IgD-negative memory B cell (primary cell): ENCODE results near the gene NOP14. TPM values are rescaled to one million over a fixed set of nuclear protein-coding genes. Genes with fewer than 3 reads are reported as not detected.
"Not testable (repeated sequence)": the region's sequence is repeated elsewhere in the genome, so short reads cannot be mapped to it uniquely, and the experiment has no call there.

Source experiments
- H3K27ac Mint-ChIP-seq, 3 donors: one replicate each; pipeline ENCODE4 v1.8.0; 2020 to 2022; ENCODE audit warnings: mild to moderate bottlenecking in 3 of 3, mixed read lengths in 3 of 3, moderate library complexity in 1 of 3
- H3K27me3 Mint-ChIP-seq: one replicate; pipeline ENCODE4 v1.8.0; 2021; ENCODE audit warnings: mixed read lengths
- H3K36me3 Mint-ChIP-seq: one replicate; pipeline ENCODE4 v1.8.0; 2020; ENCODE audit warnings: mild to moderate bottlenecking, mixed read lengths
- H3K4me1 Mint-ChIP-seq, 3 donors: one replicate each; pipeline ENCODE4 v1.8.0; 2020 to 2022; ENCODE audit warnings: mixed read lengths in 3 of 3, mild to moderate bottlenecking in 1 of 3
- H3K4me3 Mint-ChIP-seq, 4 donors: one replicate each; pipeline ENCODE4 v1.8.0; 2020 to 2022; ENCODE audit warnings: mild to moderate bottlenecking in 4 of 4, mixed read lengths in 4 of 4, moderate library complexity in 3 of 4
- H3K9me3 Mint-ChIP-seq, 3 donors: one replicate each; pipeline ENCODE4 v1.8.0; 2020 to 2021; ENCODE audit warnings: mixed read lengths in 3 of 3, mild to moderate bottlenecking in 1 of 3
- polyA plus RNA-seq: library from polyadenylated mRNA; unstranded; fragments of 300-500 nt; fragmentation: Illumina TruSeq; gene quantifications from one replicate; pipeline ENCODE4 v1.2.3, GENCODE V29; 2021

NOP14 gene
- polyA plus RNA-seq, 1 donor from 2014 or later = 18.9 TPM

GRCh38 chr4:2942037-2942531 lies 21.1 kb downstream of the NOP14 start:
- no peaks in the 10 kb centered on the region for H3K27me3 Mint-ChIP-seq
- peak overlapping the region in 1 of 4 donors; percentile 58 for H3K4me3 Mint-ChIP-seq
- H3K36me3 Mint-ChIP-seq = peaks cover 2% of the 10 kb centered on the region
- peak overlapping the region in 1 of 3 donors; percentile 16 for H3K27ac Mint-ChIP-seq
- peaks cover 5 to 8% (median 8%) of the 10 kb centered on the region in 3 donors for H3K4me1 Mint-ChIP-seq
- no peaks in the 10 kb centered on the region for H3K9me3 Mint-ChIP-seq

GRCh38 chr4:2941138-2942036 lies 21.8 kb downstream of the NOP14 start:
- no peak overlapping the region for H3K4me3 Mint-ChIP-seq
- peaks cover 2% of the 10 kb centered on the region for H3K36me3 Mint-ChIP-seq
- peaks cover 12 to 15% (median 15%) of the 10 kb centered on the region in 3 donors for H3K4me1 Mint-ChIP-seq
- no peaks in the 10 kb centered on the region for H3K27me3 Mint-ChIP-seq
- peak overlapping the region in 2 of 3 donors; percentile 39 to 46 for H3K27ac Mint-ChIP-seq
- H3K9me3 Mint-ChIP-seq = no peaks in the 10 kb centered on the region

GRCh38 chr4:2940267-2941137 lies 22.7 kb downstream of the NOP14 start:
- Mint-ChIP-seq H3K9me3 (no peaks in the 10 kb centered on the region), H3K27ac (peak overlapping the region in 1 of 3 donors; percentile 39), H3K36me3 (no peaks in the 10 kb centered on the region), H3K4me3 (no peak overlapping the region), H3K4me1 (peaks cover 21 to 24% (median 21%) of the 10 kb centered on the region in 3 donors), H3K27me3 (no peaks in the 10 kb centered on the region)

GRCh38 chr4:2939383-2940243 lies 23.6 kb downstream of the NOP14 start:
- peaks cover 22 to 26% (median 23%) of the 10 kb centered on the region in 3 donors for H3K4me1 Mint-ChIP-seq
- H3K36me3 Mint-ChIP-seq = no peaks in the 10 kb centered on the region
- H3K27ac Mint-ChIP-seq = peak overlapping the region in 2 of 3 donors; percentile 39 to 87
- no peaks in the 10 kb centered on the region for H3K9me3 Mint-ChIP-seq
- H3K4me3 Mint-ChIP-seq = peak overlapping the region in 2 of 4 donors; percentile 29 to 34
- no peaks in the 10 kb centered on the region for H3K27me3 Mint-ChIP-seq

- no peaks in the 10 kb centered on the region for H3K9me3 Mint-ChIP-seq
- peaks cover 22 to 26% (median 23%) of the 10 kb centered on the region in 3 donors for H3K4me1 Mint-ChIP-seq
- peak overlapping the region in 1 of 3 donors; percentile 87 for H3K27ac Mint-ChIP-seq
- no peaks in the 10 kb centered on the region for H3K27me3 Mint-ChIP-seq
- H3K4me3 Mint-ChIP-seq = peak overlapping the region in 3 of 4 donors; percentile 29 to 60 (median 34)
- no peaks in the 10 kb centered on the region for H3K36me3 Mint-ChIP-seq
Observed at GRCh38 chr4:2938906-2939305, 24.3 kb downstream of the NOP14 start.

GRCh38 chr4:2938411-2938810 lies 24.8 kb downstream of the NOP14 start:
- H3K27me3 Mint-ChIP-seq, H3K36me3 Mint-ChIP-seq, H3K9me3 Mint-ChIP-seq: not testable (repeated sequence)
- Mint-ChIP-seq H3K4me3 (peak overlapping the region in 2 of 4 donors; percentile 29 to 46), H3K4me1 (peaks cover 22 to 26% (median 24%) of the 10 kb centered on the region in 3 donors), H3K27ac (peak overlapping the region in 2 of 3 donors; percentile 35 to 94)

GRCh38 chr4:2937986-2938385 lies 25.2 kb downstream of the NOP14 start:
- Mint-ChIP-seq H3K4me3 (peak overlapping the region in 3 of 4 donors; percentile 20 to 60 (median 46)), H3K9me3 (no peaks in the 10 kb centered on the region), H3K27ac (peak overlapping the region in 2 of 3 donors; percentile 35 to 94), H3K27me3 (no peaks in the 10 kb centered on the region), H3K36me3 (peaks cover 2% of the 10 kb centered on the region), H3K4me1 (peaks cover 25 to 30% (median 28%) of the 10 kb centered on the region in 3 donors)

GRCh38 chr4:2937146-2937857 lies 25.9 kb downstream of the NOP14 start:
- H3K27ac Mint-ChIP-seq = peak overlapping the region; percentile 83 to 94 (median 94)
- peak overlapping the region; percentile 67 to 97 (median 88) for H3K4me3 Mint-ChIP-seq
- no peaks in the 10 kb centered on the region for H3K27me3 Mint-ChIP-seq
- H3K4me1 Mint-ChIP-seq = peaks cover 29 to 32% (median 31%) of the 10 kb centered on the region in 3 donors
- H3K36me3 Mint-ChIP-seq = peaks cover 2% of the 10 kb centered on the region
- no peaks in the 10 kb centered on the region for H3K9me3 Mint-ChIP-seq

GRCh38 chr4:2936773-2937145 lies 26.4 kb downstream of the NOP14 start:
- Mint-ChIP-seq H3K36me3 (peaks cover 2% of the 10 kb centered on the region), H3K4me3 (peak overlapping the region; percentile 67 to 97 (median 88)), H3K9me3 (no peaks in the 10 kb centered on the region), H3K4me1 (peaks cover 35 to 37% (median 36%) of the 10 kb centered on the region in 3 donors), H3K27ac (peak overlapping the region; percentile 83 to 94 (median 94)), H3K27me3 (no peaks in the 10 kb centered on the region)

- Mint-ChIP-seq H3K4me3 (peak overlapping the region; percentile 83 to 97 (median 94)), H3K36me3 (peaks cover 2% of the 10 kb centered on the region), H3K27me3 (no peaks in the 10 kb centered on the region), H3K27ac (peak overlapping the region; percentile 83 to 94 (median 94)), H3K4me1 (peaks cover 38 to 41% (median 40%) of the 10 kb centered on the region in 3 donors), H3K9me3 (no peaks in the 10 kb centered on the region)
Observed at GRCh38 chr4:2935762-2936743, 27.2 kb downstream of the NOP14 start.

- no peaks in the 10 kb centered on the region for H3K9me3 Mint-ChIP-seq
- peaks cover 2% of the 10 kb centered on the region for H3K36me3 Mint-ChIP-seq
- H3K27me3 Mint-ChIP-seq = no peaks in the 10 kb centered on the region
- H3K4me1 Mint-ChIP-seq = peaks cover 38 to 41% (median 40%) of the 10 kb centered on the region in 3 donors
- H3K4me3 Mint-ChIP-seq = peak overlapping the region; percentile 83 to 97 (median 94)
- H3K27ac Mint-ChIP-seq = peak overlapping the region; percentile 83 to 94 (median 94)
Observed at GRCh38 chr4:2934813-2935761, 28.1 kb downstream of the NOP14 start.
